ENCODE data around the gene SUGCT.

The SUGCT gene

DNA sequence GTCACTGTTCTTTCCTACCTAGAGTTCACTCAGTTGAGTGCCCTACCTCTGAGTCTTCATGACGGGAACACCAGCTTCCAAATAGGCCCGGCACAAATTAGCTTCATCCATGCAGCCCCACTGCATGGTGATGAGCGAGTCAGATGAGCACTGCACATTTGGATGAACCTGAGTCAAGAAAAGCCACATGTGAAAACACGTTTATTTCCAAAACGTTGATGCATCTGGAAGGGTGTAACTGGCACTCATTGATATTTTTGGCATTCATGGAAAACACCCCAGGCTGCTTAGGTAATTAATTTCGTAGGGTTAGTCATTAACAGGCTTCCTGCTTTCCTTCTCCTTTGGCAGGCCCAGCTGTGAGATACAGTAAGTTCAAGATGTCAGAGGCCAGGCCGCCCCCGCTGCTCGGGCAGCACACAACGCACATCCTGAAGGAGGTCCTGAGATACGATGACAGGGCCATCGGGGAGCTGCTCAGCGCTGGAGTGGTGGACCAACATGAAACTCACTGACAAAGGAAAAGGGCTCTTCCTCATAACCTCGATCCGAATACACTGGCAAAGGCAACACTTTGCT lies 725.2 kb downstream of the SUGCT start:
- Histone ChIP-seq H3K27ac (no peak overlapping the region), H3K9me3 (ENCODE audit: severe bottlenecking) (no peaks in the 10 kb centered on the region), H3K4me3 (ENCODE audit: low read depth, low read length) (no peak overlapping the region), H3K36me3 (no peaks in the 10 kb centered on the region), H3K27me3 (ENCODE audit: insufficient read depth, low read depth, severe bottlenecking) (no peaks in the 10 kb centered on the region)
- no peak for DNase-seq
- TF ChIP-seq, protein P1, sequence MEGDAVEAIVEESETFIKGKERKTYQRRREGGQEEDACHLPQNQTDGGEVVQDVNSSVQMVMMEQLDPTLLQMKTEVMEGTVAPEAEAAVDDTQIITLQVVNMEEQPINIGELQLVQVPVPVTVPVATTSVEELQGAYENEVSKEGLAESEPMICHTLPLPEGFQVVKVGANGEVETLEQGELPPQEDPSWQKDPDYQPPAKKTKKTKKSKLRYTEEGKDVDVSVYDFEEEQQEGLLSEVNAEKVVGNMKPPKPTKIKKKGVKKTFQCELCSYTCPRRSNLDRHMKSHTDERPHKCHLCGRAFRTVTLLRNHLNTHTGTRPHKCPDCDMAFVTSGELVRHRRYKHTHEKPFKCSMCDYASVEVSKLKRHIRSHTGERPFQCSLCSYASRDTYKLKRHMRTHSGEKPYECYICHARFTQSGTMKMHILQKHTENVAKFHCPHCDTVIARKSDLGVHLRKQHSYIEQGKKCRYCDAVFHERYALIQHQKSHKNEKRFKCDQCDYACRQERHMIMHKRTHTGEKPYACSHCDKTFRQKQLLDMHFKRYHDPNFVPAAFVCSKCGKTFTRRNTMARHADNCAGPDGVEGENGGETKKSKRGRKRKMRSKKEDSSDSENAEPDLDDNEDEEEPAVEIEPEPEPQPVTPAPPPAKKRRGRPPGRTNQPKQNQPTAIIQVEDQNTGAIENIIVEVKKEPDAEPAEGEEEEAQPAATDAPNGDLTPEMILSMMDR (IDR thresholded peaks at IDR 0.05; ENCODE audit: low read depth, low read length), result no peak

- TF ChIP-seq, protein P1 (IDR thresholded peaks at IDR 0.05; ENCODE audit: low read depth, low read length), result no peak
- DNase-seq, result no peak
Measured at GRCh38 chr7:40865441-40866233, 730.8 kb downstream of the SUGCT start.

DNA sequence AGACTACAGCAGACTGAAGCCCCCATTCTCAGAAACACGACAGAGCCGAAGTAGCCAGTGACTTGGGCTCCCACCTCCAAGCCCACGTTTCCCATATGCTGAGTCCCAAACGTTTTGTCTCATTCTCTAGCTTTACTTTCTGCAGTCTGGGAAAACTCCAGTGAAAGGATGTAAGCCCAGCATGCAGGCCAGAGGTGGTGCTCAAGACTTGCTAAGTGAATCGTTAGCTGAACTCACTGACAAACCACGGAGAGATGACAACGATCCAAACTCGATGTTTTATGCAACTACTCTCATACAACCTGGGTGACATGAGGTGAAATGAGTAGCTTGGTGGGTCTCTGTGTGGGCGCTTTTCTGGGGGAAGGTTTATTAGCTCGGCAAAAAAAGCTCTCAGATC lies 731.8 kb downstream of the SUGCT start:
- no peak for DNase-seq
- no peak overlapping the region for H3K27ac ChIP-seq
- H3K36me3 ChIP-seq, result no peaks in the 10 kb centered on the region
- no peaks in the 10 kb centered on the region for H3K27me3 ChIP-seq (ENCODE audit: insufficient read depth, low read depth, severe bottlenecking)
- H3K9me3 ChIP-seq (ENCODE audit: severe bottlenecking), result no peaks in the 10 kb centered on the region
- TF ChIP-seq, protein P1 (IDR thresholded peaks at IDR 0.05; ENCODE audit: low read depth, low read length), result no peak
- H3K4me3 ChIP-seq (ENCODE audit: low read depth, low read length), result no peak overlapping the region

More at GRCh38 chr7:40865441-40866233, 730.8 kb downstream of the SUGCT start:
- Histone ChIP-seq H3K27ac (no peak overlapping the region), H3K27me3 (ENCODE audit: insufficient read depth, low read depth, severe bottlenecking) (no peaks in the 10 kb centered on the region), H3K36me3 (no peaks in the 10 kb centered on the region), H3K4me3 (ENCODE audit: low read depth, low read length) (no peak overlapping the region), H3K9me3 (ENCODE audit: severe bottlenecking) (no peaks in the 10 kb centered on the region)

DNA sequence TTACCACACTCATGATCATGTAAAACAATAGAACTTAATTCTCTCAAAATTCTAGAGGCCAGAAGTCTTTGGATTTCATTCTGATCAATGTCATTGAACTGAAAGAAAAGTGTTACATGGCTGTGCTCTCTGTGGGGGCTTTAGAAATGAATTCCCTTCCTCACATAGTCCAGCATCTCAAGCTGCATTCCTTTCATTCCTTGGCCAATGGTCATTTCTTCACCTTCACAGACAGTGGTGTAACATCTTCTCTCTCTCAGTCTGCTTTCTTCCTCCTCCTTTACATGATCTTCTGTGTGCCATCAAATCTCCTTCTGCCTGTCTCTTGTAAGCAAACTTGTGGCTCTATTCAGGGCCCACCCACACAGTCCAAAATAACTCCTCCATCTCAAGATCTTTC lies 735.3 kb downstream of the SUGCT start:
- H3K9me3 ChIP-seq (ENCODE audit: severe bottlenecking), result no peaks in the 10 kb centered on the region
- no peak overlapping the region for H3K4me3 ChIP-seq (ENCODE audit: low read depth, low read length)
- no peak overlapping the region for H3K27ac ChIP-seq
- no peaks in the 10 kb centered on the region for H3K27me3 ChIP-seq (ENCODE audit: insufficient read depth, low read depth, severe bottlenecking)
- no peak for DNase-seq
- TF ChIP-seq, protein P1 (IDR thresholded peaks at IDR 0.05; ENCODE audit: low read depth, low read length), result no peak
- no peaks in the 10 kb centered on the region for H3K36me3 ChIP-seq

- DNase-seq, result no peak
- TF ChIP-seq, protein P1 (IDR thresholded peaks at IDR 0.05; ENCODE audit: low read depth, low read length), result no peak
- Histone ChIP-seq H3K27ac (no peak overlapping the region), H3K4me3 (ENCODE audit: low read depth, low read length) (no peak overlapping the region), H3K27me3 (ENCODE audit: insufficient read depth, low read depth, severe bottlenecking) (no peaks in the 10 kb centered on the region), H3K36me3 (no peaks in the 10 kb centered on the region), H3K9me3 (ENCODE audit: severe bottlenecking) (no peaks in the 10 kb centered on the region)
Measured at GRCh38 chr7:40873248-40873647, 738.4 kb downstream of the SUGCT start.

Data from WERI-Rb-1 (cell line).